HG03196 (cell line): ENCODE data around the gene CLDN4.
"Not testable (repeated sequence)": the region's sequence is repeated elsewhere in the genome, so short reads cannot be mapped to it uniquely, and the experiment has no call there.

ENCODE experiments used
- ATAC-seq: cut with Tn5 transposase; IDR thresholded peaks from one replicate; pipeline ENCODE4 v1.9.1; 2021; ENCODE audit not compliant: unreplicated experiment

Gene CLDN4, protein sequence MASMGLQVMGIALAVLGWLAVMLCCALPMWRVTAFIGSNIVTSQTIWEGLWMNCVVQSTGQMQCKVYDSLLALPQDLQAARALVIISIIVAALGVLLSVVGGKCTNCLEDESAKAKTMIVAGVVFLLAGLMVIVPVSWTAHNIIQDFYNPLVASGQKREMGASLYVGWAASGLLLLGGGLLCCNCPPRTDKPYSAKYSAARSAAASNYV

DNA sequence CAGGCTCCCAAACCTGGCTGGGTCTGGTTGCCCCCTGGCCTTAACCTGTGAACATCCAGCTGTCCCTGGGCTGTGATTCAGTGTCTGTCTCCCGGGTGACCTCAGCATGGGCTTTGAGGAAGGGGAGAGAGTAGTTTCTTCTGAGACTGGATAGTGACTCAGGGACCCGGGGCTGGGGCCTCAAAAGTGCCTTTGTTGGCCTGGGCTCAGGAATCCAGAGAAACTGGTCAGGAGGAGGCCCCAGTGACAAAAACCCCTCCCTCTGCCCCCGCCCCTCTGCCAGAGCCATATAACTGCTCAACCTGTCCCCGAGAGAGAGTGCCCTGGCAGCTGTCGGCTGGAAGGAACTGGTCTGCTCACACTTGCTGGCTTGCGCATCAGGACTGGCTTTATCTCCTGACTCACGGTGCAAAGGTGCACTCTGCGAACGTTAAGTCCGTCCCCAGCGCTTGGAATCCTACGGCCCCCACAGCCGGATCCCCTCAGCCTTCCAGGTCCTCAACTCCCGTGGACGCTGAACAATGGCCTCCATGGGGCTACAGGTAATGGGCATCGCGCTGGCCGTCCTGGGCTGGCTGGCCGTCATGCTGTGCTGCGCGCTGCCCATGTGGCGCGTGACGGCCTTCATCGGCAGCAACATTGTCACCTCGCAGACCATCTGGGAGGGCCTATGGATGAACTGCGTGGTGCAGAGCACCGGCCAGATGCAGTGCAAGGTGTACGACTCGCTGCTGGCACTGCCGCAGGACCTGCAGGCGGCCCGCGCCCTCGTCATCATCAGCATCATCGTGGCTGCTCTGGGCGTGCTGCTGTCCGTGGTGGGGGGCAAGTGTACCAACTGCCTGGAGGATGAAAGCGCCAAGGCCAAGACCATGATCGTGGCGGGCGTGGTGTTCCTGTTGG lies at the start of gene CLDN4:
Gene CLDN4 (plus strand): TSS at position 316 of the 903 bp plus-strand sequence. CDS start 206 bp downstream, at position 522.
- ATAC-seq = no peak

DNA sequence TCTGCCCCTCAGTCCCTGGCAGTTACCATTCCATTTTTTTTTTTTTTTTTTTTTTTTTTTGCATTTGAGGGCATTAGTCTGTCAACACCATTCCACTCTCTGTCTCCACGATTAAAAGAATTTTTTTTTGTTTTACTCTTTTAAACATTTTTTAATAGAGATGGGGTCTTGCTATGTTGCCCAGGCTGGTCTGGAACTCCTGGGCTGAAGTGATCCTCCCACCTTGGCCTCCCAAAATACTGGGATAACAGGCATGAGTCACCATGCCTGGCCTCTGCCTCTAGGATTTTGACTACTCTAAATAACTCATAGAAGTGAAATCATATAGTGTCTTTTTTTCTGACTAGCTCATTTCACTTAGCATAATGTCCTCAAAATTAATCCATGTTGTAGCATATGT lies 44.2 kb upstream of the CLDN4 start:
- no peak for ATAC-seq

DNA sequence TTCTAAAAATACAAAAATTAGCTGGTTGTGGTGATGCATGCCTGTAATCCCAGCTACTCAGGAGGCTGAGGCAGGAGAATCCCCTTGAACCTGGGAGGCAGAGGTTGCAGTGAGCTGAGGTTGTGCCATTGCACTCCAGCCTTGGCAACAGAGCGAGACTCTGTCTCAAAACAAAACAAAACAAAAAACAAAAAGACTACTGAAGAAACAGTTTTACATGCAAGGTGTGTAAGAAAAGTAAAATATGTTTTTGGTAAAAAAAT lies 43.1 kb upstream of the CLDN4 start:
- not testable (repeated sequence) for ATAC-seq

DNA sequence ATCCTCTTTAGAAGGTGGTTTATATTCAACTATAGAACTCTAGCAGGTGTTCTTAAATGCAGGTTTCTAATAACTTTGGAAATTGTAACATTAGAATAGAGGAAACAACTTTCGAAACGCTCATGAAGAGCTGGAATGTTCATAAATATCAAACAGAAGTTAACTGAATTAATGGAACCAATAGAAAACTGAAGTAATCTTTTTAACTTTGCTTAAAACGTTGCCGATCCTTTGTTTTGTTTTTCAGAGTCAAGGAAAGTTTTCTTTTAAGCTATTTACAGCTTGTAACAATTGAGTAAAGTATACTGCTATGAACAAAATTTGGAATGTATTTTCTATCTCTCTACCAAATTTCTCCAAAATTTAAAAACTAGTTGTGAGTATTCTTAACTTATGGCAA lies 41.7 kb upstream of the CLDN4 start:
- no peak for ATAC-seq

DNA sequence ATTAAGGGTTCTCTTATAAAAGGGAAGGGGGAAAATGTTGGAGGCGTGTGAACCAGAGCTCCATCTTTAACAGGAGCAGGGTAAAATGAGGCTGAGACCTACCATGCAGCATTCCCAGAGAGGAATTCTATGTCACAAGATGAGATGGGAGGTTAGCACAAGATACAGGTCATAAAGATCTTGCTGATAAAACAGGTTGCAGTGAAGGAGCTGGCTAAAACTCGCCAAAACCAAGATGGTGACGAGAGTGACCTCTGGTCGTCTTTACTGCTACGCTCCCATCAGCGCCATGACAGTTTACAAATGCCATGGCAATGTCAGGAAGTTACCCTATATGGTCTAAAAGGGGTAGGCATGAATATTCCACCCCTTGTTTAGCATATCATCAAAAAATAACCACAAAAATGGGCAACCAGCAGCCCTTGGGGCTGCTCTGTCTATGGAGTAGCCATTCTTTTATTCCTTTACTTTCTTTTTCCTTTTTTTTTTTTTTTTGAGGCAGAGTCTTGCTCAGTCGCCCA lies 39.6 kb upstream of the CLDN4 start:
- ATAC-seq = not testable (repeated sequence)

DNA sequence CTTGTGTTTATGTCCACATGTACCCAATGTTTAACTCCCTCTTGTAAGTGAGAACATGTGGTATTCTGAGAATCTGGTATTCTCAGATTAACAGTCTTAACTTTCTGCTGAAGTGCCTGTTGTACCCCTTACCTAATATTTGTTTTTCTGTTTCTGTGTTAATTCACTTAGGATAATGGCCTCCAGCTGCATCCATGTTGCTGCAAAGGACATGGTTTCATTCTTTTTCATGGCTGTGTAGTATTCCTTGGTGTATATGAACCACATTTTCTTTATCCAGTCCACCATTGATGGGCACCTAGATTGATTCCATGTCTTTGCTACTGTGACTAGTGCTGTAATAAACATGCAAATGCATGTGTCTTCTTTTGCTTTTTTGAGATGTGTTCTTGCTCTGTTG lies 35.6 kb upstream of the CLDN4 start:
- not testable (repeated sequence) for ATAC-seq

DNA sequence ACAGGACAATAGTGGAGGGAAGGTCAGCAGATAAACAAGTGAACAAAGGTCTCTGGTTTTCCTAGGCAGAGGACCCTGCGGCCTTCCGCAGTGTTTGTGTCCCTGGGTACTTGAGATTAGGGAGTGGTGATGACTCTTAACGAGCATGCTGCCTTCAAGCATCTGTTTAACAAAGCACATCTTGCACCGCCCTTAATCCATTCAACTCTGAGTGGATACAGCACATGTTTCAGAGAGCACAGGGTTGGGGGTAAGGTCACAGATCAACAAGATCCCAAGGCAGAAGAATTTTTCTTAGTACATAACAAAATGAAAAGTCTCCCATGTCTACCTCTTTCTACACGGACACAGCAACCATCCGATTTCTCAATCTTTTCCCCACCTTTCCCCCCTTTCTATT lies 34.1 kb upstream of the CLDN4 start:
- not testable (repeated sequence) for ATAC-seq

DNA sequence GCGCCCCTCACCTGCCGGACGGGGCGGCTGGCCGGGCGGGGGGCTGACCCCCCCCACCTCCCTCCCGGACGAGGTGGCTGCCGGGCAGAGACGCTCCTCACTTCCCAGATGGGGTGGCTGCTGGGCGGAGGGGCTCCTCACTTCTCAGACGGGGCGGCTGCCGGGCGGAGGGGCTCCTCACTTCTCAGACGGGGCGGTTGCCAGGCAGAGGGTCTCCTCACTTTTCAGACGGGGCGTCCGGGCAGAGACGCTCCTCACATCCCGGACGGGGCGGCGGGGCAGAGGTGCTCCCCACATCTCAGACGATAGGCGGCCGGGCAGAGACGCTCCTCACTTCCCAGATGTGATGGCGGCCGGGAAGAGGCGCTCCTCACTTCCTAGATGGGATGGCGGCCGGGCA lies 33.6 kb upstream of the CLDN4 start:
- not testable (repeated sequence) for ATAC-seq

DNA sequence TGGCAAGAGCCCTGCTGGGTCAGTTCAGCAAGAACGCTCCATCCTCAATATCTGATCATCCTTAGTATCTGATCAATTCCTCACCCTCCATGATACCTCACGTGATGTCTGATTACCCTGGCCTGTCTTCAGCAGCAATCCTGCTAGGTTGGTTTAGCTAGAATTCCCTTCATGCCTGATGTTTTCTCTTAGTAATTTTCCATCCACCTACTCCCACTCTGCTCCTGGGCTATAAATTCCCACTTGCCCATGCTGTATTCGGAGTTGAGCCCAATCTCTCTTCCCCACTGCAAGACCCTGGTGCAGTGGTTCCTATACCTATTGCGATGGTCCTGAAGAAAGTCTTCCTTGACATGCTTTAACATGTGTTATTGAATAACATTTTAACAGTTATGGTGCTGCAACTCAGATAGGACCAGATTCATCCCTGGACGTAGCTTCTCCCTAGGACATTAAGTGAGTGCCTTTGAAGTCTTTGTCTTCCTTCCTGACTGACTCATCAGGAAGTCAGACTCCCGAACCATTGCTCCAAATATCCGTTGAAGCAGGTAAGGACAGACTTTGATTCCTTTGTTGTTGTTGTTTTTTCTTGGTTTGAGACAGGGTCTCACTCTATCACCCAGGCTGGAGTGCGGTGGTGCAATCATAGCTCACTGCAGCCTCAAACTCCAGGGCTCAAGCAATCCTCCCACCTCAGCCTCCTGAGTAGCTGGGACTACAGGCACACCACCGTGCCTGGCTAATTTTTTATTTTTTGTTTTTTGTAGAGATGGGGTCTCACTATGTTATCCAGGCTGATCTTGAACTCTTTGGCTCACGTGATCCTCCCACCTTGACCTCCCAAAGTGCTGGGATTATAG lies 31.3 kb upstream of the CLDN4 start:
- no peak for ATAC-seq

DNA sequence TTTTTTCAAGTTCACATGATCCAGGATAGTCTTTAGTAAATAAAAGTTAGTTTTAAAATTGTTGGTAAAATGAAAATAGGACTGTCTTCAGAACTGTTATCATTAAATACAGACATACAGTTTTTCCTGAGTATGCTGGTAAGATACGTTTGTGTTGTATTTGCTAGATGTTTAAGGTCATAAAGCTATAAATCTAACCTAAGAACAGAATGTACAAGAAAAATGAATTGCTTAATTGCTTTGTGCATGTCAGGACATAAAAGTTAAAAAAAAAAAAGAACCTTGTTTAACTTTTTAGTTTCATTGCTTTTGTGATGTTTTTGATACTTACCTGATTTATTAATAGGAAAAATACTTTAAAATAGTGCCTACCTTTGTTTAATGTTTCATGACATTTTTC lies 29.2 kb upstream of the CLDN4 start:
- ATAC-seq = no peak

DNA sequence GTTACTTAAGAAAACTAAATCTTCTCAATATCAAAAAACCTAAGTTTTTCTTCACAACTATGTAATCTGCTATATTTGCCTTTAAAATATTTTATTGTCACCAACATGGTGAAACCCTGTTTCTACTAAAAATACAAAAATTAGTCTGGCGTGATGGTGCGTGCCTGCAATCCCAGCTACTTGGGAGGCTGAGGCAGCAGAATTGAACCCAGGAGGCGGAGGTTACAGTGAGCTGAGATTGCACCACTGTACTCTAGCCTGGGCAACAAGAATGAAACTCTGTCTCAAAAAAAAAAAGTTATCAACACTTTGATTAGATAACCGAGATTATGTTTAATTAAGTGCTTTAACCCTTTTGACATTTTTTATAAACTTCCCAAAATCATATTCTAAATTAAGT lies 28.3 kb upstream of the CLDN4 start:
- no peak for ATAC-seq

DNA sequence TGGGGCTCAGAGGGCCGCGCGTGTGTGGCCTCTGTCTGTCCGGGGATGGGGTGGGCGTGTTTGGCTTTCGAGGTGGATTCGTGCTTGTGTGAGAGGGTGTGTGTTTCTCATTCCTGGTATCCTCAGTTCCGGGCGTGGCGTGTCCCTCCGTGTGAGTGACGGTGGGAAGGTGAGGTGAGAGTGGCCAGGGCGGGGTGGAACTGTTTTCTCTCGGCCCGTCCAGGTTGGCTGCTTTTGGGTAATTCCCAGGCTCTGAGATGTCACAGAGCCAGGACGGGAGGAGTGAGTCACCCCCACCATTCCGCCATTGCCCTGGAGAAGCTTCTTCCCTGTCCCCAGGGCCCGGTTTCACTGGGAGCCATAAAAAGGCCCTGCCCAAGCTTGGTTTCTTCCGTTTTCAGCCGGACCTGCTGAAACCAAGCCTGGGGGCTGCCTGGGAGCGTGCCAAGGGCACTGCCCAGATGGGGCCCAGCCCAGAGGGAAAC lies 21.3 kb upstream of the CLDN4 start:
- no peak for ATAC-seq

DNA sequence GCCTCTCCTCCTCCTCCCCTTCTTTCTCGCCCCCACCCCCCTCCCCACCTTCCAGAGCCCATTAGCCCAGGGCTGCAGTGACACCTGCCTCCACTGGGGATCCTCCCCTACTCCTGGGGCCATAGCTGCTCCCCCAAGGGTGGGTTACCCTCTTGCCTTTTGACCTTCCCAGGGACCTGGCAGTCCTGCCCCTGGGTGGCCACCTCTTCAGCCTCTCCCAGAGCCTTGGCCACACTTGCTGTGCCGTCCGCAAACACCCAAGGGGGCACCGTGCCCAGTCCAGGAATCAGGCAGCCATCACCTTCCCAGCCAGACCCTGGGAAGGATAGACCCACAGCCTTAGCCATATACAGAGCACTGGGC lies 19.8 kb upstream of the CLDN4 start:
- ATAC-seq = no peak

DNA sequence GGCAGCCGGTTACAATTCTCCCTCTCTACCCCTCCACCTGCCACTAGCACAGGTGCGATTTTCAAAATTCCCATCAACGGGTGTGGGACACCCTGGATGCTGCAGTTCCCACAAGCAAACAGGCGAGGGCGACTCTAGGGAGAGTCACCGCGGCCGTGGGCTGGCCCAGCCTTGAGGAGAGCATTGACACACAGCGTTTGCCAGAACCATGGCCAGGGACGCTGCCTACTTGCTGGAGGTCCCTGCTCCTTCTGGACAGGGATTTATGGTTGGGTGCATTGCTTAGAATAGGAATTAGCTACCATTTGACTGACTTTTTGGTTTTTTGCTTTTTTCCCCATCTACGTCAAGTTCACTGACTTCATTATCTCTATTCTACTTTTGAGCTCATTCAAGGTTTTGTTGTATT lies 19.0 kb upstream of the CLDN4 start:
- ATAC-seq = no peak

DNA sequence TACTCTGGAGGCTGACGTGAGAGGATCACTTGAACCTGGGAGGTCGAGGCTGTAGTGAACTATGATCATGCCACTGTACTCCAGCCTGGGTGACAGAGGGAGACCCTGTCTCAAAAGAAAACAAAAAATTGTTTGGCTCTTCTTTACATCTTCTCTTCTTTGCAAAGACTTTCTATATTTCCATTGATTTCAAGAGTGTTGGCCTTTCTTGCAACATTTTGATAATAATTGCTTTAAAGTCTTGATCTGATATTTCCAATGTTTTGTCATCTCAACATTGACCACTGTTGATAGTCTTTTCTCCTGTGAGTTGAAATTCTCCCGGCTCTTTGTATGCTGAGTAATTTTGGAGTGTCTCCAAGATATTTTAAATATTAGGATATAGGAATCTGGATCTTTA lies 17.8 kb upstream of the CLDN4 start:
- no peak for ATAC-seq

DNA sequence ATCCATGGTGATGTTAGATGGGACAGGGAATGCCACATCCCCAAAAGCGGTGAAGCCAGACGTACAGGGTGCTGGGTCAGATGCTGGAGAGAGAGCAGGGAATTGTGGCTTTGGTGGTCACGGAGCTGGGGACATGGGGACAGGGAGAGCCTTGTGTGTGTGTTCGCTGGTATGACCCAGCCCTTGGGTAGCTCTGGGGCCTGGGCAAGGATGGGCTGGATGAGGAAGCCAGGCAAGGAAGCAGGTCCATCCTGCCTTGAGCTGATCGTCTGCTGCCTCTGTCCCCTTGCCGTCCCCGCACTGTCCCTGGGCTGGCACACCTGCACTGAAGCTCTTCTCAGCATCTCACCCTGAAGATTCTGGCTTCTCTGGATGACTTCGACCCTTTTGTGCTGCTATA lies 15.4 kb upstream of the CLDN4 start:
- no peak for ATAC-seq

DNA sequence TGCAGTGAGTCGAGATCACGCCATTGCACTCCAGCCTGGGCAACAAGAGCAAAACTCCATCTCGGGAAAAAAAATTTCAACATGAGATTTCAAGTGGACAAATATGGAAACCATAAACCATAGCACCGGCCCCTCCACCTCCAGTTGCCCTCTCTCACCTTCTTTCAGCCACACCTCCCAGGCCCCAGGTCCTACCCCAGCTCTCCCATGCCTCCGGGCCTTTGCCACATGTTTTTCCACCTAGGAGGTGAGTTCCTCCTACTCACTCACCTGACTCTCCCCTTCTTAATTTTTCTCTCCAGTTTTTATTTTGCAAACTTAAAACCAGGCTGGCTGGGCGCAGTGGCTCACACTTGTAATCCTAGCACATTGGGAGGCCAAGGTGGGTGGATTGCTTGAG lies 13.7 kb upstream of the CLDN4 start:
- ATAC-seq = no peak

DNA sequence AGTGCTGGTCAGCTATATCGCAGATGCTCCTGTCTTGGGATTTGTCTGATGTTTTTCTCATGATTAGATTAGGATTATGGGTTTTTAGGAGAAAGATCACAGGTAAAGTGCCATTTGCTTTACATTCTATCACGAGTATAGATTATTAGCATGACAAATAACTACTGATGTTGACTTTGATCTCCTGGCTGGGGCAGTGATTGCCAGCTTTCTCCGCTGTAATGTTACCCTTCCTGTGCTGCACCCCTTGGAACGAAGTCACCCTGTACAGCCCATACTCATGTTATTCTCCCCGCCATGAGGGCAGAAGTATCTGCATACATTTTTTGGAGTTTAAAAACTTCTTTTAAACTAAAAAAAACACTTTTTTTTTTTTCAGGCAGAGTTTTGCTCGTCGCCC lies 10.8 kb upstream of the CLDN4 start:
- ATAC-seq = no peak

DNA sequence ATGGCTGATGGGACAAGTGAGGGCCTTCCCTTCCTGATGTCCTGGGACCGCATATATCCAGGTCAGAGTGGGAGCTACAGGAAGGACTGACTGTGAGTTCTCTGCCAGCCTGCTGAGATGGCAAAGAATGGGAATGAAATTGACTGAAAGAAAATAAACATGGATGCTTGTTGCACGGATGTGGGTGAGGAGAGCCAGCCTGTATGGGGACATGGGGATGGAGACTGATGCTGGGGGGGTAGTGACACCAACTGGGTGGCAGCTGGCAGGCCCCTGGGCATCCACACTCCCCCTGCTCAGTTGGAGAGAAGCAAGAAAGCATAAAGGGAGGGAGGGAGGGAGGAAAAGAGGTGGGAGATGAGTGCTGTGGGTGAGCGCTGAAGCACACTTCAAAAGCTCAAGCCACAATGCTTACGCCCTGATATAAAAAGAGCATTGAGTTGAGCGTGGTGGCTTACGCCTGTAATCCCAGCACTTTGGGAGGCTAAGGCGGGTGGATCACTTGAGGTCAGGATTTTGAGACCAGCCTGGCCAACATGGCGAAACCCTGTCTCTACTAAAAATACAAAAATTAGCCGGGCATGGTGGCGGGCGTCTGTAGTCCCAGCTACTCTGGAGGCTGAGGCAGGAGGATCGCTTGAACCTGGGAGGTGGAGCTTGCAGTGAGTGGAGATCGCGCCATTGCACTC lies 9.1 kb upstream of the CLDN4 start:
- ATAC-seq = not testable (repeated sequence)

DNA sequence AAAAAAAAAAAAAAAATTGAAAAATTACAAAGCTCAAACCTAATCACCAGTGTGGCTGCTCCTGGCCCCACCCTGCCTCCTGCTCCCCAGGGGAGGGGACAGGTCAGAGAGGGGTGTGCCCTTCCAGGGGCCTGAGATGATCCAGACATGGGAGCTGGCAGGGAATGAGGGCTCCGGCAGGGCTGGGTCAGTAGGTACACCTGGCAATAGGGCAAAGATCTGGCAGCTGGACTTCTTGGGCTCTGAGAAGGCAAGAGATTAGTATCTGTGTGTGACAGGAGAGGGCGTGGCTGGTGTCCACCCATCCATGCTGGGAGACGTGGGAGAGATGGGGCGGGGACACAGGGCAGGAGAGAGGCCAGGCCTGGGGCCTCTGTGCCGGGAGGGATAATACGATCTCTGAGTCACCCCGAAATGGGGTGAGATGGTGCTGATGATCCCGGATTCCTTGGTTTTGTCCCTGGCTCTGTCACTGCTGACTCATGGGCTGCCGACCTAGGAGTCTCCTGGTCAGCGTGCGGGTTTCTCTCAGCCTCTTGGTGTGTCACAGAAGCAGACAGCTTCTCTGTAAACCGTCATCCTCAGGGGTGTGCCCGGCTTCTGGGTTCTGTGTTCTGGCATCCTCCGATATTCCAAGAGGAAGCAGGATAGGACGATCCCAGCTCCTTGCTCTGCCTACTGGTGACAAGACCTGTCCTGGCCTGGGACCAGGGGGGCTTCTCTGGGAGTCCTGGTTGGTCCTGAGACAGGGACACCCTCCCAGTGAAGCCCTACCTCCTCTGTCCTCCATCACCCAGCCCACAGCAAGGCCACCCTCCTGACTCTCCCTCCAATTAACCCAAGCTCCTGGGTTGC lies 8.2 kb upstream of the CLDN4 start:
- no peak for ATAC-seq
